Neural progenitor cell (in vitro differentiated cells): Measurements from ENCODE around the gene ZNF844. TPM values are rescaled to one million over a fixed set of nuclear protein-coding genes. Genes with fewer than 3 reads are reported as not detected.

Source experiments
- DNase-seq: peaks from one replicate; pipeline ENCODE4 v3.0.0-alpha.2; 2016; ENCODE audit warnings: low spot score
- H2AFZ ChIP-seq: fragments of 200-600 bp; sonication (generic); replicated peaks from 2 replicates; pipeline ENCODE4 v1.6.1; 2016; ENCODE audit warnings: antibody characterized with exemption
- H3F3A ChIP-seq: fragments of 200-600 bp; sonication (generic); 2 replicates; pipeline ENCODE4 v1.6.1; 2016; ENCODE audit warnings: antibody characterized with exemption, low read depth
- H3K27ac ChIP-seq: fragments of 200-600 bp; sonication (generic); 2 replicates; pipeline ENCODE4 v1.5.1; 2016; ENCODE audit warnings: mild to moderate bottlenecking
- H3K27me3 ChIP-seq: fragments of 200-600 bp; sonication (generic); 2 replicates; pipeline ENCODE4 v1.6.1; 2016; ENCODE audit warnings: mild to moderate bottlenecking, moderate library complexity
- H3K36me3 ChIP-seq: fragments of 200-600 bp; sonication (generic); 2 replicates; pipeline ENCODE4 v1.5.1; 2016
- H3K4me1 ChIP-seq: fragments of 200-600 bp; sonication (generic); 2 replicates; pipeline ENCODE4 v1.6.1; 2016; ENCODE audit warnings: mixed run types
- H3K4me2 ChIP-seq: fragments of 200-600 bp; sonication (generic); 2 replicates; pipeline ENCODE4 v1.6.1; 2016
- H3K4me3 ChIP-seq: fragments of 200-600 bp; sonication (generic); 2 replicates; pipeline ENCODE4 v1.5.1; 2016
- H3K79me2 ChIP-seq: fragments of 200-600 bp; sonication (generic); 2 replicates; pipeline ENCODE4 v1.6.1; 2016; ENCODE audit warnings: low read depth
- H3K9ac ChIP-seq: fragments of 200-600 bp; sonication (generic); 2 replicates; pipeline ENCODE4 v1.6.1; 2016
- H3K9me3 ChIP-seq: fragments of 200-600 bp; sonication (generic); 2 replicates; pipeline ENCODE4 v1.5.1; 2016; ENCODE audit warnings: low read depth
- H4K20me1 ChIP-seq: fragments of 200-600 bp; sonication (generic); 2 replicates; pipeline ENCODE4 v1.6.1; 2016; ENCODE audit warnings: low read depth
- H3K27ac Mint-ChIP-seq: 3 replicates; pipeline ENCODE4 v1.8.0; 2021; ENCODE audit warnings: mixed read lengths
- H3K27me3 Mint-ChIP-seq: 2 replicates; pipeline ENCODE4 v1.8.0; 2022; ENCODE audit warnings: low read depth, mild to moderate bottlenecking, inconsistent platforms, moderate library complexity, mixed read lengths; ENCODE audit not compliant: insufficient read depth
- H3K36me3 Mint-ChIP-seq: 3 replicates; pipeline ENCODE4 v1.8.0; 2021; ENCODE audit warnings: mixed read lengths
- H3K4me1 Mint-ChIP-seq: 3 replicates; pipeline ENCODE4 v1.8.0; 2021; ENCODE audit warnings: mixed read lengths
- H3K4me3 Mint-ChIP-seq: 3 replicates; pipeline ENCODE4 v1.8.0; 2021; ENCODE audit warnings: mild to moderate bottlenecking, moderate library complexity, mixed read lengths
- H3K9me3 Mint-ChIP-seq: 3 replicates; pipeline ENCODE4 v1.8.0; 2020; ENCODE audit warnings: mixed read lengths
- EZH2 ChIP-seq: fragments of 200-600 bp; sonication (generic); IDR thresholded peaks from 2 replicates; pipeline ENCODE4 v1.6.1; 2017; ENCODE audit warnings: antibody characterized with exemption, mild to moderate bottlenecking, moderate library complexity
- EZH2phosphoT487 ChIP-seq: fragments of 200-600 bp; sonication (generic); IDR thresholded peaks from 2 replicates; pipeline ENCODE4 v1.6.1; 2017; ENCODE audit warnings: antibody characterized with exemption
- total RNA-seq: library from RNA; depleted of rRNA; stranded (reverse); fragments of >200 nt; gene quantifications from 2 replicates; pipeline ENCODE4 v1.2.3, GENCODE V29; 2015; ENCODE audit warnings: low replicate concordance
- TF ChIP-seq, protein P1 (sequence below): fragments of 200-600 bp; sonication (generic); IDR thresholded peaks from 2 replicates; pipeline ENCODE4 v1.5.1; 2017; ENCODE audit warnings: antibody characterized with exemption, mild to moderate bottlenecking

The ZNF844 gene
- total RNA-seq, 1 donor from 2014 or later, result 16.5 TPM

DNA sequence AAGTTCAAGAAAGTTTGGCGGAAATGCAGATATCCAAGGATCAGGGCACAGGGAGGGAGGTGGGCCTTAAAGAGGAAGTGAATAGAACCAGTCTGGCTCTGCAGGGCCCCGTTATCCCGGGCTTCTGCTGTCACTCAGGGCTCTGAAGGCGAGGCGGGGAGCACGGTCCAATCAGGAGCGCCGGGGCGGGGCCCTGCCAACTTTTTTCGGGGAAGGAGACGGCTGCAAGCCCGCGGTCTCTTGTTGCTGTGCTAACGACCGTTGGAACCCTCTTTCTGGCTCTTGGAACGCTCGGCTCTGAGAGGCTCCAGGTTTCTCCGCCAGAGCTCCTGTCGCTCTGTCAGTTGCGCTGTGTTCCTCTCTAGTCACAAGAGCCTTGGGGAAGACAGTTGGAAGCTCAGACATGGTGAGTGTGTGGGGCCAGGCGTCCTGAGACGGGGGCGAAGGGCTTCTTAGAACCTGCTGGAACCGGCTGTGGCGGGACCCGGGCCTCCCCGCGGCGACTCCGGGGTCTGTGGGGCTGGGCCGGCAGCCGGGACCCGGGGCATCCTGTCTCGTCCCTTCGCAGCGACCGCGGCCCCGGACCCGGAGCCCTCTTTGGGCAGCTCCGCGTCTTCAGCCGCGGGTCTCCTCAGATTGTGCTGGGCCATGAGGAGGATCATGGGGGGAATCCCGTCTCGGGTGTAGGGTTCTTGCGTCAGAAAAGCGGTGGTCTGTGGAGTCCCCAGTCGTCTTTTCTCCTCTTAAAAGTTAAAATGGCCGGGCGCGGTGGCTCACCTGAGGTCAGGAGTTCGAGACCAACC is 27.7 kb downstream of the ZNF844 start:
- peak overlapping the region; percentile 62 for H3K9ac ChIP-seq
- no peaks in the 10 kb centered on the region for H4K20me1 ChIP-seq
- peak overlapping the region; percentile 75 for H3K4me2 ChIP-seq
- peak overlapping the region; percentile 61 for H3K4me3 ChIP-seq
- peak overlapping the region; percentile 94 for H3K27ac ChIP-seq
- H3K4me1 Mint-ChIP-seq, result no peaks in the 10 kb centered on the region
- H3K27me3 ChIP-seq, result no peaks in the 10 kb centered on the region
- H3K4me1 ChIP-seq, result no peaks in the 10 kb centered on the region
- H3K9me3 Mint-ChIP-seq, result peaks cover 63% of the 10 kb centered on the region
- H3K36me3 Mint-ChIP-seq, result peaks cover 16% of the 10 kb centered on the region
- H3F3A ChIP-seq, result peaks cover 21% of the 10 kb centered on the region
- peak overlapping the region; percentile 88 for H3K4me3 Mint-ChIP-seq
- no peak for TF ChIP-seq EZH2phosphoT487
- no peak for TF ChIP-seq EZH2
- TF ChIP-seq, protein P1, sequence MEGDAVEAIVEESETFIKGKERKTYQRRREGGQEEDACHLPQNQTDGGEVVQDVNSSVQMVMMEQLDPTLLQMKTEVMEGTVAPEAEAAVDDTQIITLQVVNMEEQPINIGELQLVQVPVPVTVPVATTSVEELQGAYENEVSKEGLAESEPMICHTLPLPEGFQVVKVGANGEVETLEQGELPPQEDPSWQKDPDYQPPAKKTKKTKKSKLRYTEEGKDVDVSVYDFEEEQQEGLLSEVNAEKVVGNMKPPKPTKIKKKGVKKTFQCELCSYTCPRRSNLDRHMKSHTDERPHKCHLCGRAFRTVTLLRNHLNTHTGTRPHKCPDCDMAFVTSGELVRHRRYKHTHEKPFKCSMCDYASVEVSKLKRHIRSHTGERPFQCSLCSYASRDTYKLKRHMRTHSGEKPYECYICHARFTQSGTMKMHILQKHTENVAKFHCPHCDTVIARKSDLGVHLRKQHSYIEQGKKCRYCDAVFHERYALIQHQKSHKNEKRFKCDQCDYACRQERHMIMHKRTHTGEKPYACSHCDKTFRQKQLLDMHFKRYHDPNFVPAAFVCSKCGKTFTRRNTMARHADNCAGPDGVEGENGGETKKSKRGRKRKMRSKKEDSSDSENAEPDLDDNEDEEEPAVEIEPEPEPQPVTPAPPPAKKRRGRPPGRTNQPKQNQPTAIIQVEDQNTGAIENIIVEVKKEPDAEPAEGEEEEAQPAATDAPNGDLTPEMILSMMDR, result no peak
- peak overlapping the region; percentile 85 for H3K27ac Mint-ChIP-seq
- H3K79me2 ChIP-seq, result peaks cover 48% of the 10 kb centered on the region
- no peaks in the 10 kb centered on the region for H3K27me3 Mint-ChIP-seq
- peak overlapping the region; percentile 31 for H2AFZ ChIP-seq
- peak; percentile 94 for DNase-seq
- H3K9me3 ChIP-seq, result peaks cover 10% of the 10 kb centered on the region
- H3K36me3 ChIP-seq, result peaks cover 28% of the 10 kb centered on the region

DNA sequence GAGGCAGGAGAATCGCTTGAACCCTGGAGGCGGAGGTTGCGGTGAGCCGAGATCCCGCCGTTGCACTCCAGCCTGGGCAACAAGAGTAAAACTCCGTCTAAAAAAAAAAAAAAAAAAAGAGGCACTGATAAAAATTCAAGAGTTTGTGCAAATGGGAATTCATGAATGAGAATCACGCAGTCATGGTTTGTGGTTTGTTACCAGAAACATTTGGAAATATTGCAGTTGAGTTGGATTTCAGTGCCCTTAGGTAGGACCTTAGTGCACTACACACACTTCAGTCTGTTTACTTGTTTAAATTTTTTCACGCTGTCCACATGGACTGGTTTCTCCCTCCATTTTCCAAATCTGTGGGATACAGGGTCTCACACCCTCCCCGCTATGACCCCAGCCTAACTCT is 28.4 kb downstream of the ZNF844 start:
- peaks cover 18% of the 10 kb centered on the region for H3K36me3 Mint-ChIP-seq
- H3K27me3 Mint-ChIP-seq, result no peaks in the 10 kb centered on the region
- H3K79me2 ChIP-seq, result peaks cover 55% of the 10 kb centered on the region
- no peaks in the 10 kb centered on the region for H4K20me1 ChIP-seq
- peaks cover 33% of the 10 kb centered on the region for H3K36me3 ChIP-seq
- no peak overlapping the region for H3K27ac ChIP-seq
- H3K4me1 ChIP-seq, result no peaks in the 10 kb centered on the region
- H2AFZ ChIP-seq, result no peak overlapping the region
- peaks cover 59% of the 10 kb centered on the region for H3K9me3 Mint-ChIP-seq
- TF ChIP-seq EZH2phosphoT487 (no peak), EZH2 (no peak)
- TF ChIP-seq, protein P1, result no peak
- H3K4me3 ChIP-seq, result peak overlapping the region; percentile 61
- no peaks in the 10 kb centered on the region for H3K4me1 Mint-ChIP-seq
- H3K27me3 ChIP-seq, result no peaks in the 10 kb centered on the region
- H3K27ac Mint-ChIP-seq, result no peak overlapping the region
- H3K9me3 ChIP-seq, result peaks cover 14% of the 10 kb centered on the region
- peak overlapping the region; percentile 88 for H3K4me3 Mint-ChIP-seq
- H3K9ac ChIP-seq, result peak overlapping the region; percentile 62
- H3K4me2 ChIP-seq, result peak overlapping the region; percentile 75
- peaks cover 21% of the 10 kb centered on the region for H3F3A ChIP-seq
- no peak for DNase-seq

DNA sequence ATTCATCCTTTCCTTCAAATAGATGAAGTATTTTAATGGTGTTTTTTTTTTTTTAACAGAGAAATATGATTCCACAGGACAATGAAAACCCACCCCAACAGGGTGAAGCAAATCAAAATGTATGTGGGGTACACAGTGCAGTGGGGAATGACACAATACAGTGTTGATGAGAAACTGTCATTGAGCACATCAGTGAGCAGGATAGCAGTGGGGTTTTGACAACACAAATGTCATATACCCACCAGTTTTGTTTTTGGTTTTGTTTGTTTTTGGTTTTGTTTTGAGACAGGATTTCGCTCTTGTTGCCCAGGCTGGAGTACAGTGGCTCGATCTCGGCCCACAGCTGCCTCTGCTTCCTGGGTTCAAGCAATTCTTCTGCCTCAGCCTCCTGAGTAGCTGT is 29.2 kb downstream of the ZNF844 start:
- Histone ChIP-seq H3K27ac (no peak overlapping the region), H3K4me2 (peak overlapping the region; percentile 75), H3K9ac (no peak overlapping the region), H3K27me3 (no peaks in the 10 kb centered on the region), H3K9me3 (peaks cover 20% of the 10 kb centered on the region), H2AFZ (no peak overlapping the region), H3F3A (peaks cover 21% of the 10 kb centered on the region), H3K4me1 (no peaks in the 10 kb centered on the region), H3K4me3 (peak overlapping the region; percentile 61), H4K20me1 (no peaks in the 10 kb centered on the region), H3K36me3 (peaks cover 42% of the 10 kb centered on the region), H3K79me2 (peaks cover 63% of the 10 kb centered on the region)
- no peaks in the 10 kb centered on the region for H3K27me3 Mint-ChIP-seq
- peak overlapping the region; percentile 88 for H3K4me3 Mint-ChIP-seq
- no peak for DNase-seq
- H3K27ac Mint-ChIP-seq, result no peak overlapping the region
- no peaks in the 10 kb centered on the region for H3K4me1 Mint-ChIP-seq
- TF ChIP-seq, protein P1, result no peak
- TF ChIP-seq EZH2 (no peak), EZH2phosphoT487 (no peak)
- H3K9me3 Mint-ChIP-seq, result peaks cover 61% of the 10 kb centered on the region
- peaks cover 24% of the 10 kb centered on the region for H3K36me3 Mint-ChIP-seq
